ENCODE results near the gene RBM6. TPM values are rescaled to one million over a fixed set of nuclear protein-coding genes. Genes with fewer than 3 reads are reported as not detected.

Gene RBM6
- total and polyA plus RNA-seq, 2 of the 4 experiments (the other 2 are of a cell fraction), result 38.5 to 64.6 TPM

DNA sequence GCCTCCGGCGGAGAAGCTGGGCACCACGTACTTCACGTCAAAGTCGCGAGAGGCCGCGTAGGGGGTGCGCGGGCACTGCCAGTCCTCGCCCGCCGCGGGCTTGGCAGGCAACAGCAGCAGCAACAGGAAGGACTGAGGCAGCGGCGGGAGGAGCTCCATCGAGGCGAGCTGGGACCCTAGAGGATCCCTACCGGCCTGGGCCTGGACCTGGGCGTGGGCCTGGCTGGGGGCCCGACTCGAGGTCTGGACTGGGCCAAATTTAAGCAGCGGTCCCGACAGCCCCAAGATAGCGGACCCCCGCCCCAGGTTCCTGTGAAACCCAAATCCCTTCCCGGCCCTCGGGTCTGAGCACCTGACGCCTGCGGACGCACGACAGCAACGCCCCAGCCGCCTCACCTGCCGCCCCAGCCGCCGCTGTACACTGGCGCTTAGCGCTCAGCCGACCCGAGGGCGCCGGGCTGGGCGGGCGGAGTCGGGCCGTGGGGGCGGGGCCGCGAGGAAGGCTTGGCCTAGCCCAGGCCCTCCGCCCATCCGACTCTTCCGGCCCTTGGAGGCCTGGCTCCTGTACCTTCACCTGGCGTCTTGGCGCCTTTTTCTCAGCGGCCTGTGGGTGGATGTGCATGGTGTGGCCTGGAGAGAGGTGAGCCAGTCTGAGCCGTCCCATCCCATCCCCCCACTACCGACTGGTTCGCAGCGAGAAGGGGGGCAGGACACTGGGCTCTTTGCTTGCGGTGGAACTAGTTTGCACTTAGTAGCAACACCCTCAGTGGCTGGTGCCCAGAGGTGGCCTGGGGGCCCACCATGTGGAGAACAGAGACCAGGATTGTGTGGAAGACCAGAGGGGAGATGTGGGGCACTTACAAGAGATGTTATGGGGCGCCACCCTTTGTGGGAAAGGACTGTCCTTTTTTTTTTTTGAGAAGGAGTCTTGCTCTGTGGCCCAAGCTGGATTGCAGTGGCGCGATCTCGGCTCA is 36.2 kb upstream of the RBM6 start, which contains the start of gene MST1R:
TSS of gene MST1R (minus strand) at position 423 of the 974 bp plus-strand sequence. CDS start at position 159, 264 bp downstream.
- DNase-seq (no peak), ATAC-seq (ENCODE audit: low read depth) (0 out of 2 replicates have a peak, but pooled peaks have one; percentile 19)
- no peaks in the 10 kb centered on the region for H3K79me1 ChIP-seq (ENCODE audit: low read depth in 1 of 2, low read length in 2 of 2)
- H3K27ac ChIP-seq (ENCODE audit: insufficient read depth, low read length), result no peak within 1 kb of the TSS
- no peak within 1 kb of the TSS for H3K4ac ChIP-seq (ENCODE audit: low read depth, low read length)
- 50% methylated on average over 35 of the region's 65 CpGs; no CpG with 5 or more reads in 1 of the 2 experiments for WGBS, 2 experiments (ENCODE audit: extremely low coverage in 2 of 2, insufficient read length in 1 of 2)
- H2AFZ ChIP-seq (replicated peaks; ENCODE audit: low read length, poor library complexity), result peak within 1 kb of the TSS; percentile 88
- H2AK9ac ChIP-seq (replicated peaks; ENCODE audit: low read depth, low read length, poor library complexity), result peak within 1 kb of the TSS; percentile 28
- no peak within 1 kb of the TSS for H4K91ac ChIP-seq (ENCODE audit: insufficient read depth, low read depth, low read length)
- H3K4me3 ChIP-seq (ENCODE audit: insufficient read depth, low read depth, low read length), result no peak within 1 kb of the TSS
- H2AK5ac ChIP-seq (ENCODE audit: low read depth, low read length), result no peak within 1 kb of the TSS
- H2BK15ac ChIP-seq (ENCODE audit: low read depth, low read length), result no peak within 1 kb of the TSS
- H4K5ac ChIP-seq (ENCODE audit: low read depth, low read length), result no peak within 1 kb of the TSS
- no TSS peak for BruUV-seq (replicated peaks)
- peak within 1 kb of the TSS; percentile 45 to 84; a peak in 2 of 4 replicates for H4K8ac ChIP-seq (ENCODE audit: low read depth in 2 of 2, low read length in 2 of 2)
- peaks cover 14% of the 10 kb centered on the region for H3K4me1 ChIP-seq (ENCODE audit: control insufficient read depth, insufficient read depth, low read length)
- H3K9ac ChIP-seq (ENCODE audit: low read depth, low read length), result no peak within 1 kb of the TSS
- dilution Hi-C loops (cut with HindIII; ENCODE audit: low sequenced_read_pairs, unreplicated experiment) (no loop called here), intact Hi-C loops (cut with micrococcal nuclease) (no loop called here), in situ Hi-C loops (cut with MboI; ENCODE audit: low sequenced_read_pairs) (no loop called here)
- no peaks in the 10 kb centered on the region for H3K9me3 ChIP-seq (ENCODE audit: control insufficient read depth, insufficient read depth, low read length)
- H3K14ac ChIP-seq (replicated peaks; ENCODE audit: low read depth, low read length), result no peak within 1 kb of the TSS
- no peak within 1 kb of the TSS for H2BK120ac ChIP-seq (ENCODE audit: low read depth, low read length)
- no peak within 1 kb of the TSS for H3K56ac ChIP-seq (ENCODE audit: extremely low read depth, insufficient read depth, low read length)
- H3K36me3 ChIP-seq (ENCODE audit: control insufficient read depth, insufficient read depth, low read length), result 0 out of 2 replicates have a peak, but pooled peaks cover 1% of the 10 kb centered on the region
- no peaks in the 10 kb centered on the region for H3K27me3 ChIP-seq (ENCODE audit: control insufficient read depth, insufficient read depth, low read length)
- H2BK5ac ChIP-seq (ENCODE audit: low read depth, low read length, poor library complexity, severe bottlenecking), result no peak within 1 kb of the TSS
- POLR2A ChIA-PET (ENCODE audit: unreplicated experiment), result no interaction called here
- CTCF ChIA-PET, result no interaction called here
- no peak within 1 kb of the TSS for H3K18ac ChIP-seq (ENCODE audit: low read depth, low read length)
- no peaks in the 10 kb centered on the region for H4K20me1 ChIP-seq (ENCODE audit: insufficient read depth, low read length)
- H3K23ac ChIP-seq (ENCODE audit: low read depth, low read length), result no peak within 1 kb of the TSS
- H2BK20ac ChIP-seq (ENCODE audit: low read depth, low read length), result no peak within 1 kb of the TSS
- H3K4me2 ChIP-seq (ENCODE audit: low read depth, low read length), result no peak within 1 kb of the TSS
- H3K9me1 ChIP-seq (ENCODE audit: insufficient read depth, low read length), result 0 out of 2 replicates have a peak, but pooled peaks cover 2% of the 10 kb centered on the region
- TF ChIP-seq, protein P1, sequence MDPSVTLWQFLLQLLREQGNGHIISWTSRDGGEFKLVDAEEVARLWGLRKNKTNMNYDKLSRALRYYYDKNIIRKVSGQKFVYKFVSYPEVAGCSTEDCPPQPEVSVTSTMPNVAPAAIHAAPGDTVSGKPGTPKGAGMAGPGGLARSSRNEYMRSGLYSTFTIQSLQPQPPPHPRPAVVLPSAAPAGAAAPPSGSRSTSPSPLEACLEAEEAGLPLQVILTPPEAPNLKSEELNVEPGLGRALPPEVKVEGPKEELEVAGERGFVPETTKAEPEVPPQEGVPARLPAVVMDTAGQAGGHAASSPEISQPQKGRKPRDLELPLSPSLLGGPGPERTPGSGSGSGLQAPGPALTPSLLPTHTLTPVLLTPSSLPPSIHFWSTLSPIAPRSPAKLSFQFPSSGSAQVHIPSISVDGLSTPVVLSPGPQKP (IDR thresholded peaks at IDR 0.05; ENCODE audit: borderline replicate concordance, low read depth, low read length), result no peak
- TF ChIP-seq, protein P2, sequence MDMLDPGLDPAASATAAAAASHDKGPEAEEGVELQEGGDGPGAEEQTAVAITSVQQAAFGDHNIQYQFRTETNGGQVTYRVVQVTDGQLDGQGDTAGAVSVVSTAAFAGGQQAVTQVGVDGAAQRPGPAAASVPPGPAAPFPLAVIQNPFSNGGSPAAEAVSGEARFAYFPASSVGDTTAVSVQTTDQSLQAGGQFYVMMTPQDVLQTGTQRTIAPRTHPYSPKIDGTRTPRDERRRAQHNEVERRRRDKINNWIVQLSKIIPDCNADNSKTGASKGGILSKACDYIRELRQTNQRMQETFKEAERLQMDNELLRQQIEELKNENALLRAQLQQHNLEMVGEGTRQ (IDR thresholded peaks at IDR 0.05; ENCODE audit: low read depth, low read length), result no peak
- no peak for TF ChIP-seq MAZ (IDR thresholded peaks at IDR 0.05; ENCODE audit: borderline replicate concordance, low read depth, low read length)
- no peak for TF ChIP-seq MXI1 (IDR thresholded peaks at IDR 0.05; ENCODE audit: borderline replicate concordance, low read depth, low read length)
- TF ChIP-seq RCOR1 (IDR thresholded peaks at IDR 0.05; ENCODE audit: insufficient replicate concordance, low read length), result no peak
- no peak for TF ChIP-seq RAD21 (IDR thresholded peaks at IDR 0.05; ENCODE audit: low read length)
- TF ChIP-seq SMC3 (IDR thresholded peaks at IDR 0.05; ENCODE audit: low read depth, low read length), result no peak
- no peak for TF ChIP-seq CHD1 (IDR thresholded peaks at IDR 0.05; ENCODE audit: low read depth, low read length)
- TF ChIP-seq, protein P3, sequence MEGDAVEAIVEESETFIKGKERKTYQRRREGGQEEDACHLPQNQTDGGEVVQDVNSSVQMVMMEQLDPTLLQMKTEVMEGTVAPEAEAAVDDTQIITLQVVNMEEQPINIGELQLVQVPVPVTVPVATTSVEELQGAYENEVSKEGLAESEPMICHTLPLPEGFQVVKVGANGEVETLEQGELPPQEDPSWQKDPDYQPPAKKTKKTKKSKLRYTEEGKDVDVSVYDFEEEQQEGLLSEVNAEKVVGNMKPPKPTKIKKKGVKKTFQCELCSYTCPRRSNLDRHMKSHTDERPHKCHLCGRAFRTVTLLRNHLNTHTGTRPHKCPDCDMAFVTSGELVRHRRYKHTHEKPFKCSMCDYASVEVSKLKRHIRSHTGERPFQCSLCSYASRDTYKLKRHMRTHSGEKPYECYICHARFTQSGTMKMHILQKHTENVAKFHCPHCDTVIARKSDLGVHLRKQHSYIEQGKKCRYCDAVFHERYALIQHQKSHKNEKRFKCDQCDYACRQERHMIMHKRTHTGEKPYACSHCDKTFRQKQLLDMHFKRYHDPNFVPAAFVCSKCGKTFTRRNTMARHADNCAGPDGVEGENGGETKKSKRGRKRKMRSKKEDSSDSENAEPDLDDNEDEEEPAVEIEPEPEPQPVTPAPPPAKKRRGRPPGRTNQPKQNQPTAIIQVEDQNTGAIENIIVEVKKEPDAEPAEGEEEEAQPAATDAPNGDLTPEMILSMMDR (conservative IDR thresholded peaks at IDR 0.05; ENCODE audit: low read depth, low read length), result no peak
- no peak for TF ChIP-seq MAFK (IDR thresholded peaks at IDR 0.05; ENCODE audit: low read depth, low read length)
- no peak for TF ChIP-seq CEBPB (IDR thresholded peaks at IDR 0.05; ENCODE audit: low read depth, low read length)
- no peak for TF ChIP-seq BHLHE40 (IDR thresholded peaks at IDR 0.05; ENCODE audit: low read depth, low read length)
- no peak for TF ChIP-seq RFX5 (IDR thresholded peaks at IDR 0.05; ENCODE audit: low read depth, low read length)
- no peak for TF ChIP-seq POLR2A (IDR thresholded peaks at IDR 0.05; ENCODE audit: low read depth, low read length)
